GM12875 (cell line): ENCODE data around the gene SLCO6A1.

Source experiments
- H3K4me3 ChIP-seq: one replicate; pipeline ENCODE4 v1.5.1; 2011; ENCODE audit warnings: low read depth, low read length, control low read depth
- TF ChIP-seq, protein P1 (sequence below): IDR thresholded peaks from 2 replicates; pipeline ENCODE4 v1.5.1; 2011; ENCODE audit warnings: low read depth, mild to moderate bottlenecking, control low read depth, inconsistent platforms, low read length, moderate library complexity, borderline replicate concordance; ENCODE audit not compliant: insufficient read depth

SLCO6A1 gene

GRCh38 chr5:102385365-102385764 is 113.4 kb downstream of the SLCO6A1 start:
- TF ChIP-seq, protein P1, sequence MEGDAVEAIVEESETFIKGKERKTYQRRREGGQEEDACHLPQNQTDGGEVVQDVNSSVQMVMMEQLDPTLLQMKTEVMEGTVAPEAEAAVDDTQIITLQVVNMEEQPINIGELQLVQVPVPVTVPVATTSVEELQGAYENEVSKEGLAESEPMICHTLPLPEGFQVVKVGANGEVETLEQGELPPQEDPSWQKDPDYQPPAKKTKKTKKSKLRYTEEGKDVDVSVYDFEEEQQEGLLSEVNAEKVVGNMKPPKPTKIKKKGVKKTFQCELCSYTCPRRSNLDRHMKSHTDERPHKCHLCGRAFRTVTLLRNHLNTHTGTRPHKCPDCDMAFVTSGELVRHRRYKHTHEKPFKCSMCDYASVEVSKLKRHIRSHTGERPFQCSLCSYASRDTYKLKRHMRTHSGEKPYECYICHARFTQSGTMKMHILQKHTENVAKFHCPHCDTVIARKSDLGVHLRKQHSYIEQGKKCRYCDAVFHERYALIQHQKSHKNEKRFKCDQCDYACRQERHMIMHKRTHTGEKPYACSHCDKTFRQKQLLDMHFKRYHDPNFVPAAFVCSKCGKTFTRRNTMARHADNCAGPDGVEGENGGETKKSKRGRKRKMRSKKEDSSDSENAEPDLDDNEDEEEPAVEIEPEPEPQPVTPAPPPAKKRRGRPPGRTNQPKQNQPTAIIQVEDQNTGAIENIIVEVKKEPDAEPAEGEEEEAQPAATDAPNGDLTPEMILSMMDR = no peak
- H3K4me3 ChIP-seq = no peak overlapping the region

DNA sequence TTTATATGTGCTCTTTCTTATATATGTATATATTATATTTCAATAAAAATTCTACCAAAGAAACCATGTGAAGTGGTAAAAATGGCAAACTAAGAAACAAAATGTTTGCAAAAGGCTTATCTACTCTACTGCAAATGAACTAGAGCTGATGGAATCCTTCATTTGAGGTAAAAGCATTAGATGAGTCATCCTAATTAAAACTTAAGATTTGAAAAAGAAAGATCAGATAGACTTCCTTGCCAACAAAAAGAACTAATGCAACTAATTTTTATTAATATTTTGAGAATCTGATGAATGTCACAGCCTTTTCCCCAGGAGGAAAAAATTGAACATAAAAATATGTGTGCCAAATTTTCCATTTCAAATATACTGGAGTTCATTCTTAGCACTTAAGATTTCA is 118.6 kb downstream of the SLCO6A1 start:
- TF ChIP-seq, protein P1 = no peak
- H3K4me3 ChIP-seq = no peak overlapping the region

DNA sequence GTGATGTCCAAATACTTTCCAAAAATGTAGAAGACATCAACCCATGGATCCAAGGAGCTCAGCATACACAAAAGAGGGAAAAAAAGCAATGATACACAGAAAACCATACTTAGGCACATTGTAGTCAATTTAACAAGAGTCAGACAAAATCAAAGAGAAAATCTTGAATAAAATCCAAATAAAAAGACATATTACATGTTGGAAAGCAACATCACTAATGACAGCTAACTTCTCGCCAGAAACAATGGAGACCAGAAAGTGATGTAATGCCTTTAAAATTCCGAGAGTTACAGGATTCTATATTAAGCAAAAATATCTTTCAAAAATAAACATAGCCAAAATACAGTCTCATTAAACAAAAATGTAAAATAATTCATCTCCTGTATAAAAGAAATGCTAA is 122.9 kb downstream of the SLCO6A1 start:
- no peak overlapping the region for H3K4me3 ChIP-seq
- TF ChIP-seq, protein P1 = no peak

DNA sequence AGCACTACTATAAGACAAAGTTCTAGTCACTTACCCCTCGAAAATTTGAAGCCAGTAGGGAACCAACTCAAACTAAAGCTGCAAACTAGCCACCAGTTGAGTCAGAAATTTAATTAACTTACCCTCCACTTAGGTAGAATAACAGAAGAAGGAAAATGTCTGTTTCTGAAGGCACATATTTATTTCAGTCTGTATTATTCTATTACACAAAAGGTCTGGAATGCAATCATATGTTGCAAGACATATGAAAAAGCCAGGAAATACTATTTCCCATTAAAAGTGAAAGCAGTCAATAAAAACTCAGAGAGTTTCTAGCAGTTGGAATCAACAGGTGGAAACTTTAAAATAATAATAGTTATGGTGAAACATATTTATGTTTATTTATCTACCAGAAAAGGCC is 123.5 kb downstream of the SLCO6A1 start:
- TF ChIP-seq, protein P1 = no peak
- no peak overlapping the region for H3K4me3 ChIP-seq

- no peak overlapping the region for H3K4me3 ChIP-seq
- TF ChIP-seq, protein P1 = no peak
Measured at GRCh38 chr5:102368392-102368791, 130.4 kb downstream of the SLCO6A1 start.

DNA sequence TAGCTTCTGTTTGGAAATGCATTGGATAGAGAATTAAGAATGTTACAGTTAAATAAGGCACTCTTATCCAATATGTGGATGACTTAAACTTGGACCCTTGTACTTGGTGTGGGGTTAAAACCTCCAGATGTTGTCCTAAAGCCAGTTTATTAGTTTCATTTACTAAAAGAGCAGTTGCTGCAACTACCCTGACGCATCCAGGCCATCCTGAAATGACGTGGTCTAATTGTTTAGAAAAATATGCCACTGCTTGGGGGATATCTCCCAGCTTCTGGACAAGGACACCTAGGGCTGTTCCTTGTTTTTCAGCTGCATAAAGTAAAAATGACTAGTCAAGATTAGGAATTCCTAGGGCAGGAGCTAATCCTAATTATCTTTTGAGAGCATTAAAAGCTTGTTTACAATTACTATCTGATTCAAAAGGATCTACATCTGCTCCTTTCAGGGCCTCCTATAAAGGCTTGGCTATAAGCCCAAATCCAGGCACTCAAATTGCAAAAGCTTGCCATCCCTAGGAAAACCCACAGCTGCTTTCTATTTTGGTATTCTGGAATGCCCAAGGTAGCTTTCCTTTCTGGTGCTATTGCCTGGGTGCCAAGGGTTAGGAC is 157.0 kb downstream of the SLCO6A1 start:
- TF ChIP-seq, protein P1 = no peak
- no peak overlapping the region for H3K4me3 ChIP-seq

DNA sequence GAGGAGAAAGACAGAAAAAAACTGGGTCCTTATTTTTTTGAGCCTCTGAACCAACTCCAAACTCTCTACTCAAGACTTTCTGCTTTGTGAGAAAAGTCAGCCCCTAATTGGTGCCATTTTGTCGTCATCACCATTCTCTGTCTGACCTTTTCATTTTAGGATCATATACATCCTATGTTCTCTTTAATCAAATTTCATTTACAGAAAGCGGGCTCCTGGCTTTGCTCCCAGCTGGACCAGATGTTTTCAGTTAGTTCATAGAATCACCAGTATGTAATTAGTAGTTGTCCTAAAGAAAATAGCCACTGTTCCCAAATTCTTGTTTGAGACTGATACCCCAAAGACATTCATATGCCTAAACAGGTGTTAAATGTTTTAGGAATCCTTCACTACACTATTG is 174.1 kb downstream of the SLCO6A1 start:
- H3K4me3 ChIP-seq = no peak overlapping the region
- TF ChIP-seq, protein P1 = no peak
